ENCODE measurements around the gene GATM.

GRCh38 chr15:45331972-45332371 lies 46.4 kb downstream of the GATM start:
- no peak for TF ChIP-seq CTCF (conservative IDR thresholded peaks at IDR 0.05)
- no peak for TF ChIP-seq ZFX (IDR thresholded peaks at IDR 0.05)

All from C4-2B (cell line).